H1 (cell line): ENCODE measurements around the gene FLT3. TPM values are rescaled to one million over a fixed set of nuclear protein-coding genes. Genes with fewer than 3 reads are reported as not detected.

Experiments used
- CTCF ChIA-PET: fragments of 300-600 bp; sonication (Branson Sonifier 250); formaldehyde crosslinking; loops from one replicate; lab custom pipeline; 2021; ENCODE audit not compliant: partially characterized antibody; lab: Charles Lee
- POLR2A ChIA-PET: fragments of 300-600 bp; sonication (Branson Sonifier 250); formaldehyde crosslinking; loops from one replicate; lab custom pipeline; 2021; ENCODE audit warnings: inconsistent platforms; ENCODE audit not compliant: partially characterized antibody; lab: Charles Lee
- DNase-seq, 2 experiments: peaks; one replicate each; pipeline versions ENCODE4 v3.0.0 to v3.0.0-alpha.2; 2010 to 2022; ENCODE audit warnings: low spot score in 2 of 2, low read depth in 1 of 2, mixed read lengths in 1 of 2
- FAIRE-seq: peaks from 2 replicates; lab custom pipeline; 2011; peaks lifted over from hg19 to GRCh38; lab: Jason Lieb, UNC
- H2AFZ ChIP-seq: 2 replicates; pipeline ENCODE4 v1.8.1; 2012; ENCODE audit warnings: low read length, inconsistent platforms
- H2AK5ac ChIP-seq: 2 replicates; pipeline ENCODE4 v1.6.1; 2013; ENCODE audit warnings: low read depth, low read length
- H2BK120ac ChIP-seq: replicated peaks from 2 replicates; pipeline ENCODE3; 2013; ENCODE audit warnings: low read depth, low read length, inconsistent platforms
- H2BK12ac ChIP-seq: 2 replicates; pipeline ENCODE4 v1.6.1; 2013; ENCODE audit warnings: low read depth, low read length
- H2BK15ac ChIP-seq: 2 replicates; pipeline ENCODE4 v1.6.1; 2013; ENCODE audit warnings: low read length
- H2BK20ac ChIP-seq: 2 replicates; pipeline ENCODE4 v1.6.1; 2013; ENCODE audit warnings: low read length
- H2BK5ac ChIP-seq: 2 replicates; pipeline ENCODE4 v1.6.1; 2013; ENCODE audit warnings: low read depth, low read length
- H3K14ac ChIP-seq: 2 replicates; pipeline ENCODE4 v1.6.1; 2013; ENCODE audit warnings: inconsistent platforms; ENCODE audit not compliant: insufficient read length
- H3K18ac ChIP-seq: 2 replicates; pipeline ENCODE4 v1.6.1; 2013; ENCODE audit warnings: low read length; ENCODE audit errors: extremely low read depth
- H3K23ac ChIP-seq: 2 replicates; pipeline ENCODE4 v1.6.1; 2013; ENCODE audit warnings: inconsistent platforms; ENCODE audit not compliant: insufficient read length
- H3K23me2 ChIP-seq: 2 replicates; pipeline ENCODE4 v1.6.1; 2013; ENCODE audit warnings: low read depth, low read length
- H3K27ac ChIP-seq: 2 replicates; pipeline ENCODE4 v1.6.1; 2011; ENCODE audit warnings: low read depth, low read length, inconsistent platforms
- H3K27me3 ChIP-seq, 4 experiments: replicated peaks in 1 of 4; 1 replicate in 1 of 4; 2 replicates in 3 of 4; pipeline versions ENCODE4 v1.6.1 to v1.8.1; 2011 to 2013; ENCODE audit warnings: low read length in 3 of 4, mild to moderate bottlenecking in 3 of 4, inconsistent platforms in 2 of 4, mixed read lengths in 2 of 4, moderate library complexity in 1 of 4; ENCODE audit not compliant: control insufficient read depth in 3 of 4, insufficient read depth in 3 of 4; ENCODE audit errors: extremely low read depth in 1 of 4
- H3K36me3 ChIP-seq, 4 experiments: 2 replicates each; pipeline versions ENCODE4 v1.6.1 to v1.8.1; 2011 to 2013; ENCODE audit warnings: mild to moderate bottlenecking in 4 of 4, low read length in 3 of 4, moderate library complexity in 2 of 4, control low read depth in 1 of 4, inconsistent platforms in 1 of 4; ENCODE audit not compliant: insufficient read depth in 4 of 4, control insufficient read depth in 2 of 4
- H3K4ac ChIP-seq: replicated peaks from 2 replicates; pipeline ENCODE3; 2013; ENCODE audit warnings: low read length, low read depth, mixed read lengths, inconsistent platforms; ENCODE audit not compliant: insufficient read length
- H3K4me1 ChIP-seq, 4 experiments: replicated peaks in 1 of 4; 1 replicate in 1 of 4; 2 replicates in 3 of 4; pipeline versions ENCODE4 v1.6.1 to v1.8.1; 2011 to 2013; ENCODE audit warnings: low read length in 3 of 4, inconsistent platforms in 2 of 4, mixed read lengths in 1 of 4; ENCODE audit not compliant: insufficient read depth in 4 of 4, control insufficient read depth in 3 of 4
- H3K4me2 ChIP-seq, 2 experiments: 2 replicates each; pipeline versions ENCODE4 v1.6.1 to v1.8.1; 2011 to 2013; ENCODE audit warnings: low read depth in 2 of 2, low read length in 2 of 2, control low read depth in 1 of 2, inconsistent platforms in 1 of 2, mild to moderate bottlenecking in 1 of 2; ENCODE audit not compliant: insufficient read depth in 1 of 2
- H3K4me3 ChIP-seq, 4 experiments: fragments of 200-600, 300-600 bp in 1 of 4; sonication (generic), shearing (Covaris generic), sonication (Bioruptor Twin) in 1 of 4; 2 replicates each; pipeline versions ENCODE4 v1.5.1 to v1.8.1; 2011 to 2016; ENCODE audit warnings: low read length in 4 of 4, low read depth in 3 of 4, control low read depth in 2 of 4, inconsistent platforms in 2 of 4, mild to moderate bottlenecking in 2 of 4, mixed read lengths in 1 of 4, moderate library complexity in 1 of 4; ENCODE audit not compliant: insufficient read depth in 2 of 4; ENCODE audit errors: extremely low read depth in 1 of 4
- H3K56ac ChIP-seq: replicated peaks from 2 replicates; pipeline ENCODE3; 2013; ENCODE audit warnings: low read depth, mild to moderate bottlenecking, mixed read lengths, low read length, inconsistent platforms; ENCODE audit not compliant: insufficient read length
- H3K79me1 ChIP-seq: 2 replicates; pipeline ENCODE4 v1.6.1; 2013; ENCODE audit warnings: low read depth, low read length, control low read depth
- H3K79me2 ChIP-seq, 2 experiments: 2 replicates each; pipeline versions ENCODE4 v1.6.1 to v1.8.1; 2012 to 2013; ENCODE audit warnings: low read length in 2 of 2, mild to moderate bottlenecking in 2 of 2, inconsistent platforms in 1 of 2; ENCODE audit not compliant: insufficient read depth in 2 of 2, control insufficient read depth in 1 of 2
- H3K9ac ChIP-seq, 4 experiments: replicated peaks in 1 of 4; 1 replicate in 1 of 4; 2 replicates in 3 of 4; pipeline versions ENCODE4 v1.6.1 to v1.8.1; 2011 to 2013; ENCODE audit warnings: low read depth in 3 of 4, low read length in 3 of 4, control low read depth in 2 of 4, mild to moderate bottlenecking in 2 of 4, moderate library complexity in 2 of 4, inconsistent platforms in 1 of 4; ENCODE audit errors: extremely low read depth in 1 of 4
- H3K9me3 ChIP-seq, 2 experiments: 2 replicates each; pipeline versions ENCODE4 v1.6.1 to v1.8.1; 2012 to 2013; ENCODE audit warnings: mild to moderate bottlenecking in 2 of 2, moderate library complexity in 2 of 2, control low read depth in 1 of 2, inconsistent platforms in 1 of 2, low read depth in 1 of 2, low read length in 1 of 2, mixed read lengths in 1 of 2; ENCODE audit not compliant: insufficient read depth in 2 of 2
- H4K20me1 ChIP-seq, 2 experiments: replicated peaks in 1 of 2; 2 replicates each; pipeline versions ENCODE3 to v1.8.1; 2011 to 2013; ENCODE audit warnings: inconsistent platforms in 2 of 2, low read length in 2 of 2, mild to moderate bottlenecking in 1 of 2; ENCODE audit not compliant: insufficient read depth in 2 of 2, control insufficient read depth in 1 of 2
- H4K5ac ChIP-seq: 2 replicates; pipeline ENCODE4 v1.6.1; 2013; ENCODE audit warnings: low read length, low read depth, mixed read lengths, inconsistent platforms; ENCODE audit not compliant: insufficient read length
- H4K8ac ChIP-seq: 2 replicates; pipeline ENCODE4 v1.8.0; 2013; ENCODE audit warnings: mild to moderate bottlenecking, moderate library complexity, low read length, inconsistent platforms; ENCODE audit not compliant: insufficient read depth; ENCODE audit errors: extremely low read depth
- H4K91ac ChIP-seq: replicated peaks from 2 replicates; pipeline ENCODE3; 2013; ENCODE audit warnings: low read length, mixed read lengths, inconsistent platforms; ENCODE audit not compliant: insufficient read length
- CEBPB ChIP-seq: IDR thresholded peaks from 2 replicates; pipeline ENCODE4 v1.6.1; 2012; ENCODE audit warnings: low read depth, low read length
- HDAC2 ChIP-seq, 2 experiments: fragments of 300-600 bp in 1 of 2; sonication (generic) in 1 of 2; IDR thresholded peaks; 2 replicates each; pipeline ENCODE4 v1.6.1; 2011 to 2012; ENCODE audit warnings: low read depth in 2 of 2, low read length in 2 of 2, mild to moderate bottlenecking in 2 of 2, moderate library complexity in 2 of 2, borderline replicate concordance in 1 of 2, inconsistent platforms in 1 of 2
- KDM4A ChIP-seq: IDR thresholded peaks from one replicate; pipeline ENCODE4 v1.7.1; 2012; ENCODE audit warnings: low read depth, mild to moderate bottlenecking, moderate library complexity, low read length, inconsistent platforms; ENCODE audit not compliant: severe bottlenecking
- MAFK ChIP-seq: IDR thresholded peaks from 2 replicates; pipeline ENCODE4 v1.6.1; 2012; ENCODE audit warnings: low read depth, mild to moderate bottlenecking, improper control_type of control experiment, low read length
- NRF1 ChIP-seq: IDR thresholded peaks from 2 replicates; pipeline ENCODE4 v1.6.1; 2011; ENCODE audit warnings: mild to moderate bottlenecking, low read depth, low read length, improper control_type of control experiment
- SAP30 ChIP-seq: fragments of 300-600 bp; sonication (generic); IDR thresholded peaks from 2 replicates; pipeline ENCODE4 v1.7.1; 2012; ENCODE audit warnings: low read length, moderate library complexity, mild to moderate bottlenecking, inconsistent platforms; ENCODE audit not compliant: insufficient read depth, insufficient replicate concordance
- WGBS, 2 experiments: shearing (Covaris generic) in 1 of 2; methylation state at CpG; one replicate each; pipeline versions ENCODE4 v1.1.6 to v1.1.7; 2013 to 2015; ENCODE audit warnings: low lambda C conversion rate in 2 of 2, mixed read lengths in 2 of 2, inconsistent platforms in 1 of 2, low coverage in 1 of 2, missing lambda C conversion rate in 1 of 2; ENCODE audit not compliant: insufficient replicate concordance in 2 of 2, insufficient coverage in 1 of 2, insufficient read length in 1 of 2; ENCODE audit errors: extremely low coverage in 1 of 2, missing lambda C conversion rate in 1 of 2; 5-methylcytosine and 5-hydroxymethylcytosine counted together
- polyA plus RNA-seq, 7 experiments: library from polyadenylated mRNA; depleted of rRNA in 3 of 7; stranded (reverse) in 5 of 7; unstranded in 2 of 7; fragments of >200 nt in 5 of 7; fragments of 200-250 nt in 2 of 7; gene quantifications; 1 replicate in 5 of 7; 2 replicates in 1 of 7; 4 replicates in 1 of 7; pipeline versions ENCODE4 v1.2.1 to v1.2.3, GENCODE V29; 2011 to 2013; ENCODE audit warnings: missing spikeins in 2 of 7, mixed read lengths in 2 of 7
- total RNA-seq: library from RNA; stranded (reverse); fragmentation: NEBNext Ultra II Directional; extraction: Animal tissue kit (Norgen Biotek cat#: 25700); gene quantifications from 2 replicates; pipeline ENCODE4 v1.2.1, GENCODE V29; 2021
- TF ChIP-seq, protein P1 (sequence below): IDR thresholded peaks from 2 replicates; pipeline ENCODE4 v1.6.1; 2011; ENCODE audit warnings: low read depth, mild to moderate bottlenecking, low read length; ENCODE audit not compliant: insufficient read depth
- TF ChIP-seq, protein P2 (sequence below), 3 experiments: IDR thresholded peaks; 1 replicate in 2 of 3; 2 replicates in 1 of 3; pipeline versions ENCODE4 v1.5.1 to v1.6.1; 2011; ENCODE audit warnings: low read length in 3 of 3, mild to moderate bottlenecking in 3 of 3, inconsistent platforms in 2 of 3, low read depth in 1 of 3, moderate library complexity in 1 of 3; ENCODE audit not compliant: insufficient read depth in 1 of 3; ENCODE audit errors: control extremely low read depth in 1 of 3

Gene FLT3
- total and polyA plus RNA-seq, 2 of the 8 experiments (the other 6 are each of a cell fraction or from before 2014, with no cell fraction given), result 0.44 to 0.71 TPM

DNA sequence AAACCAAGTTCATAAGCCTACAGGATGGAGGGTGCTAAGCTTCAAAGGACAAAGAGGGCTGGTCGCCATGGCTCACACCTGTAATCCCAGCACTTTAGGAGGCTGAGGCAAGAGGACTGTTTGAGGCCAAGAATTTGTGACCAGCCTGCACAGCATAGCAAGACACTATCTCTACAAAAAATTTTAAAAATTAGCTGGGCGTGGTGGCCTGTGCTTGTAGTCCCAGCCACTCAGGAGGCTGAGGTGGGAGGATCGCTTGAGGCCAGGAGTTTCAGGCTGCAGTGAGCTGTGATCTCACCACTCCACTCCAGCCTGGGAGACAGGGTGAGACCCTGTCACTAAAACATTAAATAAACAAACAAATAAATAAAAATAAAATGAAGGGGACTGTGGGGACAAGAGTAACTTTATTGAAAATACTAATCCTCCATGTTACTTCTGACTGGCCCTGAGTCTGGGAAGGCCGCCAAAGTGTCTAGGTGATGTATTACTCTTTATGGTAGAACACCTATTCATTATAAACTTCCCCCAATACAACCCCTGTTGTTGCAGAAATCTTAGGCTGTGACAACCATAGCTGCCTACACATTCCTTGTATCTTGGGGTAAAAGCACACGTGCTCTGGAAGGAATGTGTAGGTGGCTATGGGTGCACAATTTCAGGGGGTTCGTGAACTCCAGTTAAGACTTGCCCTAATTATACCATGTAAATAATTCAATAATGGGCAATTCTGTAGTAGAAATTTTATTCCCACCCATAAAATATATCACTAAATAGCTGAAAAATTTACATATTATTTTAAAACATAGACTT lies 97.3 kb downstream of the FLT3 start:
- FAIRE-seq (no peak), DNase-seq (no peak)
- H2BK120ac ChIP-seq, result no peak overlapping the region
- H4K8ac ChIP-seq, result no peak overlapping the region
- no peak overlapping the region for H3K56ac ChIP-seq
- no peak overlapping the region for H2AK5ac ChIP-seq
- H4K5ac ChIP-seq, result no peak overlapping the region
- ChIA-PET CTCF (interaction anchor here (0.6 to 1.6 kb wide), 5 partner anchors 11 to 321 kb away, joined by 3 to 5 read pairs (median 4); no protein-coding TSS in a partner anchor), POLR2A (no interaction called here)
- H3K79me1 ChIP-seq, result no peaks in the 10 kb centered on the region
- H3K9ac ChIP-seq, result no peak overlapping the region
- H3K4me2 ChIP-seq, result no peak overlapping the region
- H3K14ac ChIP-seq, result no peak overlapping the region
- H3K23ac ChIP-seq, result no peak overlapping the region
- H4K20me1 ChIP-seq, result no peaks in the 10 kb centered on the region
- no peaks in the 10 kb centered on the region for H3K36me3 ChIP-seq
- no peak overlapping the region for H3K4me3 ChIP-seq
- no peak overlapping the region for H4K91ac ChIP-seq
- H3K79me2 ChIP-seq, result no peaks in the 10 kb centered on the region
- H3K4ac ChIP-seq, result no peak overlapping the region
- no peak overlapping the region for H2BK12ac ChIP-seq
- no peaks in the 10 kb centered on the region for H3K23me2 ChIP-seq
- no peaks in the 10 kb centered on the region for H3K27me3 ChIP-seq
- no peak overlapping the region for H2AFZ ChIP-seq
- H3K4me1 ChIP-seq, result peaks cover 0 to 8% (median 5%) of the 10 kb centered on the region in 4 experiments; a peak in 4 of 7 replicates
- no peak overlapping the region for H2BK15ac ChIP-seq
- no peak overlapping the region for H3K18ac ChIP-seq
- no peak overlapping the region for H2BK20ac ChIP-seq
- WGBS, 2 experiments, result 90% methylated on average over 6 of the region's 6 CpGs; no CpG with 5 or more reads in 1 of the 2 experiments
- no peaks in the 10 kb centered on the region for H3K9me3 ChIP-seq
- no peak overlapping the region for H2BK5ac ChIP-seq
- H3K27ac ChIP-seq, result no peak overlapping the region
- TF ChIP-seq KDM4A (no peak), SAP30 (no peak), HDAC2 (IDR thresholded peaks at IDR 0.05; ENCODE audit: borderline replicate concordance in 1 of 2, low read depth in 2 of 2, low read length in 2 of 2) (no peak), CEBPB (no peak), NRF1 (no peak), MAFK (no peak)
- TF ChIP-seq, protein P1, sequence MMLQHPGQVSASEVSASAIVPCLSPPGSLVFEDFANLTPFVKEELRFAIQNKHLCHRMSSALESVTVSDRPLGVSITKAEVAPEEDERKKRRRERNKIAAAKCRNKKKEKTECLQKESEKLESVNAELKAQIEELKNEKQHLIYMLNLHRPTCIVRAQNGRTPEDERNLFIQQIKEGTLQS, result no peak
- TF ChIP-seq, protein P2, sequence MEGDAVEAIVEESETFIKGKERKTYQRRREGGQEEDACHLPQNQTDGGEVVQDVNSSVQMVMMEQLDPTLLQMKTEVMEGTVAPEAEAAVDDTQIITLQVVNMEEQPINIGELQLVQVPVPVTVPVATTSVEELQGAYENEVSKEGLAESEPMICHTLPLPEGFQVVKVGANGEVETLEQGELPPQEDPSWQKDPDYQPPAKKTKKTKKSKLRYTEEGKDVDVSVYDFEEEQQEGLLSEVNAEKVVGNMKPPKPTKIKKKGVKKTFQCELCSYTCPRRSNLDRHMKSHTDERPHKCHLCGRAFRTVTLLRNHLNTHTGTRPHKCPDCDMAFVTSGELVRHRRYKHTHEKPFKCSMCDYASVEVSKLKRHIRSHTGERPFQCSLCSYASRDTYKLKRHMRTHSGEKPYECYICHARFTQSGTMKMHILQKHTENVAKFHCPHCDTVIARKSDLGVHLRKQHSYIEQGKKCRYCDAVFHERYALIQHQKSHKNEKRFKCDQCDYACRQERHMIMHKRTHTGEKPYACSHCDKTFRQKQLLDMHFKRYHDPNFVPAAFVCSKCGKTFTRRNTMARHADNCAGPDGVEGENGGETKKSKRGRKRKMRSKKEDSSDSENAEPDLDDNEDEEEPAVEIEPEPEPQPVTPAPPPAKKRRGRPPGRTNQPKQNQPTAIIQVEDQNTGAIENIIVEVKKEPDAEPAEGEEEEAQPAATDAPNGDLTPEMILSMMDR (IDR thresholded peaks at IDR 0.05; ENCODE audit: control extremely low read depth in 1 of 3, insufficient read depth in 1 of 3, low read depth in 1 of 3, low read length in 3 of 3), result no peak
